Gastroesophageal sphincter (tissue), 4 donors: ENCODE results near the gene RGPD3. TPM values are rescaled to one million over a fixed set of nuclear protein-coding genes. Genes with fewer than 3 reads are reported as not detected.

Experiments
- ATAC-seq: fragments of 150-250 bp; one replicate; pipeline ENCODE4 v1.9.1; 2016; ENCODE audit warnings: mild to moderate bottlenecking, moderate library complexity
- H3K27ac ChIP-seq, 4 donors: fragments of 200-600 bp; sonication (generic) in 3 of 4; 1 replicate in 3 of 4; 2 replicates in 1 of 4; pipeline ENCODE4 v1.5.1; 2016 to 2019
- H3K27me3 ChIP-seq: fragments of 200-600 bp; sonication (generic); one replicate; pipeline ENCODE4 v1.5.1; 2019
- H3K36me3 ChIP-seq, 2 donors: fragments of 200-600 bp; sonication (generic); one replicate each; pipeline ENCODE4 v1.5.1; 2019; ENCODE audit warnings: control low read depth in 1 of 2
- H3K4me1 ChIP-seq, 3 donors: fragments of 200-600 bp; sonication (generic); 1 replicate in 2 of 3; 2 replicates in 1 of 3; pipeline ENCODE4 v1.5.1; 2016 to 2019; ENCODE audit warnings: control low read depth in 2 of 3
- H3K4me3 ChIP-seq, 2 donors: fragments of 200-600 bp; sonication (generic); one replicate each; pipeline ENCODE4 v1.5.1; 2019; ENCODE audit warnings: mild to moderate bottlenecking in 1 of 2, moderate library complexity in 1 of 2
- H3K9me3 ChIP-seq, 3 donors: fragments of 200-600 bp; sonication (generic); one replicate each; pipeline ENCODE4 v1.5.1; 2017 to 2019; ENCODE audit warnings: control low read depth in 2 of 3
- CTCF ChIP-seq, 4 experiments: fragments of 200-600 bp in 2 of 4; fragments of 450-650 bp in 2 of 4; sonication (generic) in 1 of 4; IDR thresholded peaks; one replicate each; pipeline ENCODE4 v1.5.1; 2017 to 2019; ENCODE audit warnings: antibody characterized with exemption in 4 of 4, mild to moderate bottlenecking in 2 of 4, moderate library complexity in 2 of 4
- EP300 ChIP-seq: sonication (generic); formaldehyde crosslinking; IDR thresholded peaks from one replicate; pipeline ENCODE4 v1.6.1; 2017; ENCODE audit warnings: antibody characterized with exemption, mild to moderate bottlenecking
- POLR2A ChIP-seq, 2 donors: fragments of 450-650 bp; IDR thresholded peaks; one replicate each; pipeline ENCODE4 v1.6.1; 2017; ENCODE audit warnings: antibody characterized with exemption in 2 of 2, mild to moderate bottlenecking in 2 of 2, moderate library complexity in 1 of 2
- POLR2AphosphoS5 ChIP-seq: sonication (generic); formaldehyde crosslinking; IDR thresholded peaks from one replicate; pipeline ENCODE4 v1.6.1; 2017; ENCODE audit warnings: antibody characterized with exemption
- WGBS, 2 donors: methylation state at CpG; one replicate each; pipeline ENCODE4 v1.1.5; 2018; ENCODE audit warnings: low coverage in 1 of 2; 5-methylcytosine and 5-hydroxymethylcytosine counted together
- total RNA-seq, 4 donors: library from RNA; depleted of rRNA; stranded (reverse); fragments of >200 nt; gene quantifications; one replicate each; pipeline ENCODE4 v1.1.0, GENCODE V29; 2016

RGPD3 gene
- total RNA-seq, 4 donors from 2014 or later, result 0.40 to 1.1 (median 0.70) TPM

DNA sequence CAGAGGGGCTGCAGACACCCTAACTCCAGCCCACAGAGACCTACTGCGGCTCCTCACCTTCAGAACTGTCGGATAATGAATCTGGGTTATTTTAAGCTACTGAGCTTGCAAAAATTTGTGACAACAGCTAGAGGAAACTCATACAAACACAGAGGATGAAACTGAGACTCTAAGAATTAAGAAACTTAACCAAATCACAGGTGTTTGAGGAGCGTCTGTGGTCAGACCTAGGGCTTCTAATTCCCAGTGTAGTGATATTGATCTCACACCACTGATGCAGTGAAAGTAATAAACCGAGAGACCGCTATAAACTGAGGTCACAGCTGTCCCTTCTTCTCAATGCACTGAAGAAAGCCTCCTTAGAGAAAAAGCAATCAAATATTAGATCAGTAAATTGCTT is 110.1 kb downstream of the RGPD3 start:
- no peak for TF ChIP-seq EP300
- no peak for TF ChIP-seq CTCF (IDR thresholded peaks at IDR 0.05)
- TF ChIP-seq POLR2A (IDR thresholded peaks at IDR 0.05), result no peak
- no peak for TF ChIP-seq POLR2AphosphoS5
- Histone ChIP-seq H3K27ac (no peak overlapping the region), H3K4me3 (no peak overlapping the region), H3K9me3 (no peaks in the 10 kb centered on the region), H3K4me1 (no peaks in the 10 kb centered on the region), H3K27me3 (no peaks in the 10 kb centered on the region), H3K36me3 (no peaks in the 10 kb centered on the region)
- WGBS, 2 donors, result 74 to 100% methylated on average over 2 to 5 of the region's 5 CpGs
- ATAC-seq, result no peak

GRCh38 chr2:106356291-106356690 is 111.9 kb downstream of the RGPD3 start:
- Histone ChIP-seq H3K4me3 (no peak overlapping the region), H3K27ac (no peak overlapping the region), H3K4me1 (no peaks in the 10 kb centered on the region), H3K9me3 (no peaks in the 10 kb centered on the region), H3K27me3 (no peaks in the 10 kb centered on the region), H3K36me3 (no peaks in the 10 kb centered on the region)
- TF ChIP-seq CTCF (IDR thresholded peaks at IDR 0.05), result no peak
- TF ChIP-seq POLR2A (IDR thresholded peaks at IDR 0.05), result no peak
- no peak for TF ChIP-seq POLR2AphosphoS5
- TF ChIP-seq EP300, result no peak
- WGBS, 2 donors, result 3 to 11% methylated on average over 2 of the region's 2 CpGs
- ATAC-seq, result no peak

GRCh38 chr2:106353676-106354075 is 114.5 kb downstream of the RGPD3 start:
- H3K4me3 ChIP-seq, result no peak overlapping the region
- 66 to 91% methylated on average over 4 to 5 of the region's 5 CpGs for WGBS, 2 donors
- H3K9me3 ChIP-seq, result no peaks in the 10 kb centered on the region
- TF ChIP-seq POLR2AphosphoS5, result no peak
- TF ChIP-seq EP300, result no peak
- no peak for TF ChIP-seq POLR2A (IDR thresholded peaks at IDR 0.05)
- no peak for TF ChIP-seq CTCF (IDR thresholded peaks at IDR 0.05)
- H3K27ac ChIP-seq, result no peak overlapping the region
- H3K36me3 ChIP-seq, result no peaks in the 10 kb centered on the region
- ATAC-seq, result no peak
- H3K27me3 ChIP-seq, result no peaks in the 10 kb centered on the region
- H3K4me1 ChIP-seq, result no peaks in the 10 kb centered on the region

- H3K27me3 ChIP-seq, result no peaks in the 10 kb centered on the region
- ATAC-seq, result no peak
- no peak overlapping the region for H3K4me3 ChIP-seq
- WGBS, 2 donors, result 61 to 89% methylated on average over 2 of the region's 2 CpGs
- no peaks in the 10 kb centered on the region for H3K36me3 ChIP-seq
- TF ChIP-seq CTCF (IDR thresholded peaks at IDR 0.05), result no peak
- no peak for TF ChIP-seq POLR2AphosphoS5
- no peak for TF ChIP-seq POLR2A (IDR thresholded peaks at IDR 0.05)
- TF ChIP-seq EP300, result no peak
- H3K27ac ChIP-seq, result no peak overlapping the region
- no peaks in the 10 kb centered on the region for H3K4me1 ChIP-seq
- H3K9me3 ChIP-seq, result no peaks in the 10 kb centered on the region
These were observed 117.2 kb downstream of the RGPD3 start for GRCh38 chr2:106350980-106351379.

- H3K27me3 ChIP-seq, result no peaks in the 10 kb centered on the region
- TF ChIP-seq POLR2AphosphoS5 (no peak), CTCF (IDR thresholded peaks at IDR 0.05) (no peak), EP300 (no peak), POLR2A (IDR thresholded peaks at IDR 0.05) (no peak)
- H3K9me3 ChIP-seq, result no peaks in the 10 kb centered on the region
- no peaks in the 10 kb centered on the region for H3K36me3 ChIP-seq
- ATAC-seq, result no peak
- H3K4me3 ChIP-seq, result no peak overlapping the region
- no peak overlapping the region for H3K27ac ChIP-seq
- 90% methylated on average over 3 of the region's 12 CpGs; no CpG with 5 or more reads in 1 of the 2 donors for WGBS, 2 donors
- H3K4me1 ChIP-seq, result no peaks in the 10 kb centered on the region
These were observed 123.9 kb downstream of the RGPD3 start for GRCh38 chr2:106344302-106344701.
